Measurements from ENCODE around the gene ZNF324B. TPM values are rescaled to one million over a fixed set of nuclear protein-coding genes. Genes with fewer than 3 reads are reported as not detected.
"Not testable (repeated sequence)": the region's sequence is repeated elsewhere in the genome, so short reads cannot be mapped to it uniquely, and the experiment has no call there.

The ZNF324B gene
- total RNA-seq, 1 donor from 2014 or later: 0.98 TPM

GRCh38 chr19:58456111-58456510, 4.7 kb downstream of the ZNF324B start:
- TF ChIP-seq CTCF (conservative IDR thresholded peaks at IDR 0.05; ENCODE audit: low read depth, low read length): no peak
- DNase-seq (ENCODE audit: low read depth): no peak
- H3K4me3 ChIP-seq (ENCODE audit: low read depth, low read length): no peak overlapping the region

GRCh38 chr19:58460039-58460438, 8.6 kb downstream of the ZNF324B start:
- H3K4me3 ChIP-seq (ENCODE audit: low read depth, low read length): no peak overlapping the region
- DNase-seq (ENCODE audit: low read depth): no peak
- no peak for TF ChIP-seq CTCF (conservative IDR thresholded peaks at IDR 0.05; ENCODE audit: low read depth, low read length)

- H3K4me3 ChIP-seq (ENCODE audit: low read depth, low read length): peak overlapping the region; percentile 96
- no peak for TF ChIP-seq CTCF (conservative IDR thresholded peaks at IDR 0.05; ENCODE audit: low read depth, low read length)
- DNase-seq (ENCODE audit: low read depth): no peak
These were observed 14.8 kb downstream of the ZNF324B start for GRCh38 chr19:58466089-58466759.

- H3K4me3 ChIP-seq (ENCODE audit: low read depth, low read length): peak within 1 kb of the TSS; percentile 96
- TF ChIP-seq CTCF (conservative IDR thresholded peaks at IDR 0.05; ENCODE audit: low read depth, low read length): no peak
- no peak for DNase-seq (ENCODE audit: low read depth)
These were observed 15.6 kb downstream of the ZNF324B start, which contains the start of gene ZNF324 for GRCh38 chr19:58466760-58467589. TSS of gene ZNF324 (plus strand) at chr19:58467080. CDS start at chr19:58469186, 2,106 bp downstream.

GRCh38 chr19:58468216-58468839, 16.9 kb downstream of the ZNF324B start:
- peak; percentile 3 for TF ChIP-seq CTCF (conservative IDR thresholded peaks at IDR 0.05; ENCODE audit: low read depth, low read length)
- no peak for DNase-seq (ENCODE audit: low read depth)
- H3K4me3 ChIP-seq (ENCODE audit: low read depth, low read length): peak overlapping the region; percentile 96

- no peak for TF ChIP-seq CTCF (conservative IDR thresholded peaks at IDR 0.05; ENCODE audit: low read depth, low read length)
- DNase-seq (ENCODE audit: low read depth): no peak
- no peak overlapping the region for H3K4me3 ChIP-seq (ENCODE audit: low read depth, low read length)
These were observed 18.0 kb downstream of the ZNF324B start for GRCh38 chr19:58469241-58470013.

- not testable (repeated sequence) for H3K4me3 ChIP-seq (ENCODE audit: low read depth, low read length); DNase-seq (ENCODE audit: low read depth)
These were observed 19.6 kb downstream of the ZNF324B start for GRCh38 chr19:58470837-58471543.
